HuH-7.5 (cell line): ENCODE results near the gene HACE1.
"Not testable (repeated sequence)": the region's sequence is repeated elsewhere in the genome, so short reads cannot be mapped to it uniquely, and the experiment has no call there.

Source experiments
- DNase-seq: peaks from one replicate; pipeline ENCODE4 v3.0.0; 2011; ENCODE audit warnings: low spot score

The HACE1 gene

DNA sequence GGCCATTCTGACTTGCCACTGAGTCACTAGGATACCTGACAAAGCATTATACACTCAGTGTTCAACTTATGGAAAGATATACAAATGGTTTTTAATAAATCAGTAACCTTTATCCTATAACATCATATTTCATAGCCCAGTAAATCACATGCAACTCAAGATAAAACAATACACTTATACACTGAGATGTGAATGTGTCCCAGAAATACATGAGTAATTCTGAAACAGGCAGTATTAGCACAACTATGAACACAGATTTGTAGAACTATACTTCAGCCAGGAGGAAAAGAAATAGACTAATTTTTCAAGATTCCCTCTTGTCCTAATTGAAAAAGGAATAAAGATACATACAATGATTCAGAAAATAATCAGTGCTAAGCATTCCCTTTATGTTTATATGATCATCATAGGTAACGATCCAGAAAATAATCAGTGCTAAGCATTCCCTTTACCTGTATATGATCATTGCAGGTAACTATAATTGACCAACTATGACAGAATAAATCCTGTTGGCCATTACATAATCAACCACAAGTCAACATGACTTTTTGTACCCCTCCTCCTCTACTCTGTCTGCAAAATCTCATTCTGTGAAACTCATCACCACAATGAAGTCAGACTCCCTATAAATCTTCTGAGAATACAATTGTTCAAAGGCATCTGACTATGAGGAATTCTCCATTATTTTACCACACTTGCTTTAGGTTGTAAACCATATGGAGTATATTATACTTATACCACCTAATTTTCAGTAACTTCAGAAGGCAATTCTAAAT lies 30.3 kb downstream of the HACE1 start:
- DNase-seq: no peak

DNA sequence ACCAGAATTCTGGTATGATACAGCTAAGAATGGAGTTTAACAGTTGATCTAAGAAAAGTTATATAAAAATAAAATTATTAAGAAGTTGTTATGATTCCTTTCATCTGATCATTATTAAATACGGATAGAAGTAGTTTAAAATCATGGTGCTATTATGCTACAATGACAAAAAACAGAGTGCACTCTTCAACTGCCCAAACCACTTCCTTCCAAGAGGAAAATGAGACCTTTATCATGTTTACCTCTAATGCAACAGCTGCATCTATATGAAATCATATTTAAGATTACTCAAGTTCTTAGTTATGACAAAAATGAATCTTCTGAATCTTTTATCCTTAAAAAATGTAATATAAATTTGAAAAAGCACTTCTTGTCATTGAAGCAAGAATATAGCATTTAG lies 31.2 kb downstream of the HACE1 start:
- DNase-seq: no peak

DNA sequence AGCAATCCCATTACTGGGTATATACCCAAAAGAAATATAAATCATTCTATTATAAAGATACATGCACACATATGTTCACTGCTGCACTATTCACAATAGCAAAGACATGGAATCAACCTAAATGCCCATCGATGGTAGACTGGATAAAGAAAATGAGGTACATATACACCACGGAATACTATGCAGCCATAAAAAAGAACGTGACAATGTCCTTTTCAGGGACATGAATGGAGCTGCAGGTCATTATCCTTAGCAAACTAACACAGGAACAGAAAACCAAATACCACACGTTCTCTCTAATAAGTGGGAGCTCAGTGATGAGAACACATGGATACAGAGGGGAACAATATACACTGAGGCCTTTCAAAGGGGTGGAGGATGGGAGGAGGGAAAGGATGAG lies 38.9 kb downstream of the HACE1 start:
- not testable (repeated sequence) for DNase-seq

DNA sequence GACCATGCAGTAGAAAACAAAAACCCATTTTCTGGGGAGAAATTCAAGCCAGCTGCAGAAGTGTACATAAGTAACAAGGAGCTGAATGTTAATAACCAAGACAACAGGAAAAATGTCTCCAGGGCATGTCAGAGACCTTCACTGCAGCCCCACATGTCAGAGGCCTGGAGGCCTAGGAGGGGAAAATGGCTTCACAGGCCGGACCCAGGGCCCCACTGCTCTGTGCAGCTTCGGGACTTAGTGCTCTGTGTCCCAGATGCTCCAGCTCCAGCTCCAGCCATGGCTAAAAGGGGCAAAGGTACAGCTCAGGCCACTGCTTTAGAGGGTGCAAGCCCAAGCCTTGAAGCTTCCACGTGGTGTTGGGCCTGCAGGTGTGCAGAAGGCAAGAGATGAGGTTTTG lies 43.6 kb downstream of the HACE1 start:
- no peak for DNase-seq

DNA sequence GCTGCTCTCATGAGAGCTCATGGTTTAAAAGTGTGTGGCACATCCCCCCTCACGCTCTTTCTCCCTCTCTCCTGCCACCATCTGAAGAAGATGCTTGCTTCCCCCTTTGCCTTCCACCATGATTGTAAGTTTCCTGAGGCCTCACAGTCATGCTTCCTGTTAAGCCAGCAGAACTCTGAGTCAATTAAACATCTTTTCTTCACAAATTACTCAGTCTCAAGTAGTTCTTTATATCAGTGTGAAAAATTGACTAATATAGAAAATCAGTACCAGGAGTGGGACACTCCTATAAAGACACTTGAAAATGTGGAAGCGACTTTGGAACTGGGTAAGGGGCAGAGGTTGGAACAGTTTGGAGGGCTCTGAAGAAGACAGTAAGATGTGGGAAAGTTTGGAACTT lies 45.0 kb downstream of the HACE1 start:
- no peak for DNase-seq

DNA sequence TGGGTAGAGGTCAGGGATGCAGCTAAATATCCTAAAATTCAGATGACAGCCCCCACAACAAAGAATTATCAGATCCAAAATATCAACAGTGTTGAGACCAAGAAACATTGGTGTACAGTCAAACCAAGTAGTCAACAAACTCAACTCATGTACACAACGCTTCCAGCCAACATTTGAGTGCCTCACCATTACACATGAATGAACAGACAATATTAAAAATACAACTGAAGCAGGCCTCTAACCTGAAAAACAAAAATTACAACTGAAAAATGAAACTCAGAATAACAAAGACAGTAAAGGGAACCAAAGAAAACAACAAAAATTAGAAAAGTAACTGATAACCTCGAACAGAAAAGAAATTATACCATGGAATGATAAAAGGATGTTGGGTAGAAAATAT lies 46.2 kb downstream of the HACE1 start:
- no peak for DNase-seq

DNA sequence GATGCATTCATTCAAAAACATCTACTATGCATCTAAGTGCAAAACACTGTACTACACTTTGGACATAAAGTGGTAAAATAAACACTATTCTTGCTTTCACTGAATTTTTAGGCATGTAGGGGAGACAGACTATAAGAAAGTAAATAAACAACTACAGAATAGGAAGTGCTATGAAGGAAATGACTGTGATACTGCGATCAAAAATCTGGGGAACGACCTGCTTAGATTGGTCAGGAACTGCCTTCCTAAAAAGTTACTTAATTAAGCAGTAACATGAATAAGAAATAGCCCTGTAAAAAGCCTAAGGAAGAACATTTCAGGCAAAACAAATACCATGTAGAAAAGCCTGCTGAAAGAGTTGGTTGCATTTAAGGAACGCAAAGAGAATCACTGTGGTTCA lies 50.6 kb downstream of the HACE1 start:
- no peak for DNase-seq

DNA sequence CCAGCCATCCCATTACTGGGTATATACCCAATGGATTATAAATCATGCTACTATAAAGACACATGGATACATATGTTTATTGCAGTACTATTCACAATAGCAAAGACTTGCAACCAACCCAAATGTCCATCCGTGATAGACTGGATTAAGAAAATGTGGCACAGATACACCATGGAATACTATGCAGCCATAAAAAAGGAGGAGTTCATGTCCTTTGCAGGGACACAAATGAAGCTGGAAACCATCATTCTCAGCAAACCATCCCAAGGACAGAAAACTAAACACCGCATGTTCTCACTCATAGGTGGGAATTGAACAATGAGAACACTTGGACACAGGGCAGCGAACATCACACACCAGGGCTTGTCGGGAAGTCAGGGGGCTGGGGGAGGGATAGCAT lies 54.4 kb downstream of the HACE1 start:
- not testable (repeated sequence) for DNase-seq

DNA sequence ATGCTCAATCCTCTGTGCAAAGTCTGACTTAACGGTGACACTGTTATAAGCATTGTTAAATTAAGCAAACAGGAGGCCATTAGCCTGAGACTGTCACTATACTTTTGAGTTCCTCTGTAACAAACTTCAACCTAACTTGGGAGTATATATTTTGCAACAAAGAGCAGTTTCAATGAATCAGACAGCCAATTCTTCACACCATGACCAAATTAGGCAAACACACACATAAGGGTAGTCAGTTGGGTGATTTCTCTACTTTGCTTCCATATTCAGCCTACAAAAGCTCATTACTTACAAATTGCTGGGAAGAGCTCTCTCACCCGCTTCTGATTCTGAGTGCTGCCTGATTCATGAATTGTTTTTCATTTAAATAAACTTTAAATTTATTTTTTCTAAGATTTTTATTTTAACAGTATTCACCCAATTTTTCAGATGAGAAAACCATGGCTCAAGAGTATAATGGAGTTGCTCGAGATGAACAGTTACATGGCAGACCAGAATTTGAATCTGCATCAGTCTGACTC lies 60.5 kb downstream of the HACE1 start:
- no peak for DNase-seq

DNA sequence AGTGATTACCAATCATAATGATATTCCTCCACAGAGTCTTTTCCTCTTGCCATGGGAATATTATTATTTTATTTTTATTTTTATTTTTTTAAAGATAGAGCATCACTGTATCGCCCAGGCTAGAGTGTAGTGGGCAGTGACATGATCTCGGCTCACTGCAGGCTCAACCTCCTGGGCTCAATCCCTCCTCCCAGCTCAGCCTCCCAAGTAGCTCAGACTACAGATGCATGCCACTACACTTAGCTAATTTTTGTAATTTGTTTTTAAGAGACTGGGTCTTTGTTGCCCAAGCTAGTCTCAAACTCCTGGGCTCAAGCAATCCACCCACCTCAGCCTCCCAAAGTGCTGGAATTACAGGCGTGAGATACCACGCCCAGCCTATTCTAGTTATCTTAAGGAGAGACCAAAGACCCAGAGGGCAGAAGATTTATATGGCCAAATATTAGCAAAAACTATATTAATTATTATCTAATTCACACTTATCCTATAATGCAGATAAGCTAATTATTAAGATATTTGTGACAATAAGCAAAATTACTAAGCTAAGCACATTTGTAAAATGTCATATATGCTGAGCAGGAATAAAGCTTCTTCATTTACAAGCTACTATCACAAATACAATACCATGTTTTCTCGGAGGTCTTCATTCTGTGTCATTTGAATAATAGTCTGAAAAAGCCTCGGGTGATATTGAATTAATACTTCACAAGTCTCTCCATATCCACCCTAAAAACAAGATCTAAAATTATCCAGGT lies 63.5 kb downstream of the HACE1 start:
- DNase-seq: no peak

DNA sequence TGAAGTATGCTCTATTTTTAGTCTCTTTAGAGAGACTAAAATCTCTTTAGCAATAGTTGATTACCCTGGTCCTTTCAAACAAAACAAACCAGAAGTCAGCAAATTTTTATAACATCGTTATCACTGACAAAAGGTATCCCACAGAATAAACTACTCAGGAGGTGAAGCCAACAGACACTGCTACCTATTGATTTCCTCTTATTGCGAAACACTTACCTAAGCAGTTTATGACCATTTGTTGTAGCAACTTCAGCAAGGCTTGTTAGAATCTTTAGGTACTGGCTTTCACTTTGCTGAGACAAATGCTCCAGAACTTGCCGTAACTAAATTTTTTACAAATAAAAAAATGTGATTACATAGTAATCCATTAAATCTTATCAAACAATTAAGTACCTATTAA lies 64.4 kb downstream of the HACE1 start:
- DNase-seq: peak; percentile 34

DNA sequence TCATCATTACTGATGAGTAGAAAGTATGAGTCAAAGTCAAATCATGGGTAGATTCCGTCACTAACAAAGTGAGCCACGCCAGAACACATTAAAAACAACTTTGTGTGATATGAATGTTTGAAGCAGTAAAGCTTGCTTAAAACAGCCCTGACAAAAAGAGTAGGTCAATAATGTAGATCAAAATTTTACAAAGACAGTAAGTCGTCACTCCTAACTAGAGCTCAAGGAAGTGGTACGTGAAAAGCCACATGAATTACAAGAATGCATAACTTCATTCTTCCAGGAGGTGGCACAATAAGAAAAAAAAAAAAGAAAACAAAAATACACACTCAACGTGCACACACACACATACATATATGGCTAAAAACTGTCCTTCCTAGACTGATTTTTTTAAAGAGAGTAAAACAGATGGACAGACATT lies 69.9 kb downstream of the HACE1 start:
- peak; percentile 8 for DNase-seq

DNA sequence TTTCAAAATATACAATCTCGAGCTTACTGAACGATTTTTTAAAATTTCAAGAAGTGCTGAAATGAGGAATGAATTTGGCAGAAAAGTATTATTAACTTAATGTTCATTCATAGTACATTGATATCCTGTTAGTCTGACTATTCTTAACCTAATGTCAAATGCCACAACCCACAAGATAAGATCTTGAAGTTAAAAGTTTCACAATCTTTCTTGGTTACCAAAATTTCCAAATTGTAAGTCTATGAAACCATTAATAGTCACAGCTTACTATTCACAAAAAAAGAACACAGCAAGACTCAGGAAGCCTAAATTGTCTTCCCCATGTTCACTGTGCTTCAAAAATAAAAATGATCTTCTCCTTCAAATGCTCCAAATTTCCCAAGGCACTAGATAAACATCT lies 71.3 kb downstream of the HACE1 start:
- DNase-seq: no peak

DNA sequence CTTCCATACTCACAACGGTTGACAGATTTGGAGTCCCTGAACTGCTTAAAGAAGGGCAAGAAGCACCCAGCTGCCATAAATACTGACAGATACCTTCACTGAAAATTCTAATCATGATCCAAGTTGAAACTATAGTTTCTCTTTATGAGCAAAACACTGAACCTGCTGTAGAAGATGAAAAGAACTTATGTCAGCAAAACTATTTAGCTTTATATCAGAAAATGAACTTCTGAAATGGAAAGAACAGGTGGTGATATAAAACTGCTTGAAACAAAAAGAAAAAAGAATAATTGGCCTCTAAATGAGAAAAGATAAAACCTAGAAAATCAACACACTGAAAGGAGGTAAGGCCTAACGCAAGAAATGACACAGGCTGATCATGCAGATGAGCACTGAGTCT lies 72.4 kb downstream of the HACE1 start:
- DNase-seq: no peak

DNA sequence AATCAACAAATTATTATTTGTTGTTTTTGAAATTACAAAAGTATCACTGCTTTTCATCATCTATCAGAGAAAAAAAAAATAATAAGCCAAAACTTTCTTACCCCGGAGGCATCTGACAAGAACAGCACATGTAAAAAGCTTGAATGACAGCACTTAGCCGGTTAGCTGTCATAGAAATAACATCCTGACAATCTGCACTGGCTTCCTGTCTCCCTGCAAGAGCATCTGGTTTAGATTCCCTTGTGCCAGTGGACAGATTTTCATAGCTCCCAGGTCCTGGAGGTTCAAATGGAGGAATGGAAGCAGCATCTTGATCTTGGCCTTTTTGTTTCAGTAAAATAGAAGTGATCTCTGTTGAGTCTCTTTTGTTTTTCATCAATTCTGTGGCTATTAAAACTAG lies 74.8 kb downstream of the HACE1 start:
- DNase-seq: no peak

DNA sequence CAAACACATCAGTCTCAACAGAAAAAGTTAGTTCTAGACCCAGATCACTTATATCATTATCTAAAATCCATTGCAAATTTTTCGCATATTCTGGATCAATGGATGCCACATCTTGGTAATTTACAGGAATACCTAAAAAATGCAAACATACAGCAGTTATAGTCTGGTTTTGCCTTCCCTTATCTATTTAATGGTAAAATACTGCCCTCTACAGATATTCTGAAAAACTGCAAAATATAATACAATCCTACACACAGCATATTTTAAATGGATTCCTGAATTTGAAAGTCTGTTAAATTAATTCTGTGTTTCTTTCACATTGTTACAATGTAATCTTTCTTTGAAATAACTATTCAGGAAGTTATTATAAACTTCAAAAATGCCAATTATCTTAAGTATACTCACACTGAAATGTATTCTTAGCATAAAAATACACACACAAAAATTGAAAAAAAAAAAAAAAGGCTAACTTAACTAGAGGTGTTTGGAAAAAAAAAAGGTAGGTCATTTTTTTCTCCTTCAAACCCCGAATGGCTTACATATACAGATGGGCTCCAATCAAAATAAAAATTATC lies 88.4 kb downstream of the HACE1 start:
- no peak for DNase-seq

DNA sequence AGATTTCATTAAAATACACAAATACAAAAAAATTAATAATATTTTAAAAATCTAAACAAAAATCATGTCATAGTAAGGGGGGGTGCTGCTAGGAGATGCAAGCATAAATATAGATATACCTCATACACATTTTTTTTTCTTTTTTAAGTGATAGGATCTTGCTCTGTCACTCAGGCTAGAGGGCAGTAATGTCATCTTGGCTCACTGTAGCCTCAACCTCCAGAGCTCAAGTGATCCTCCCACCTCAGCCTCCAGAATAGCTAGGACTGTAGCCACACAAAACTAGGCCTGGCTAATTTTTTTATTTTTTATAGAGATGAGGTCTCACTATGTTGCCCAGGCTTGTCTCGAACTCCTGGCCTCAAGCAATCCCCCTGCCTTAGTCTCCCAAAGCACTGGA lies 90.8 kb downstream of the HACE1 start:
- no peak for DNase-seq

DNA sequence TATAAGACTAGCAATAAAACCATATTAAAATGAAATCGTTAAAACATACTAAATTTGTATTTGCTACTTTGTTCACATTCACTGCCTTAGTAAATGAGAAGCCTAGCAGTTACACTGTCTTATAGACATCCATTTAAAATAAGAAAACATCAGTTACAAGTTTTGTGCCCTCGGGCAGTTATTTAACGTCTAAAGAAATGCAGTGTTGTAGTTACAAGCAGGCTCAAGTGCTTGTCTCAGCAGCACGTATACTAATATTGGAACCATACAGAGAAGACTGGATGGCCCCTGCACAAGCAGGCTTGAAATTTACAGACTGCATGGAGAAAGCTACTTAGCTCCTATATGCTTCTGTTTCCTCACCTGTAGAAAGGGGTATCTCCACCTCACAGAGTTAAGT lies 93.1 kb downstream of the HACE1 start:
- DNase-seq: no peak

DNA sequence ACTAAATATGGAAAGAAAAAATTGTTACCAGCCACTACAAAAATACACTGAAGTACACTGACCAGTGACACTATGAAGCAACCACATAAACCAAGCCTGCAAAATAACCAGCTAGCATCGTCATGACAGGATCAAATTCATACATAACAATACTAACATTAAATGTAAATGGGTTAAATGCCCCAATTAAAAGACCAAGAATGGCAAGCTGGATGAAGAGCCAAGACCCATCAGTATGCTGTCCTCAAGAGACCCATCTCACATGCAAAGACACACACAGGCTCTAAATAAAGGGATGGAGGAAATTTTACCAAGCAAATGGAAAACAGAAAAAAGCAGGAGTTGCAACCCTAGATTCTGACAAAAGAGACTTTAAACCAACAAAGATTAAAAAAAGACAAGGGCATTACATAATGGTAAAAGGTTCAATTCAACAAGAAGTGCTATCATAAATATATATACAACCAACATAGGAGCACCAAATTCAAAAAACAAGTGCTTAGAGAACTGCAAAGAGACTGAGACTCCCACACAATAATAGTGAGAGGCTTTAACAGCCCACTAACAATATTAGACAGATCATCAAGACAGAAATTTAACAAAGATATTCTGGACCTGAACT lies 104.8 kb downstream of the HACE1 start:
- no peak for DNase-seq

DNA sequence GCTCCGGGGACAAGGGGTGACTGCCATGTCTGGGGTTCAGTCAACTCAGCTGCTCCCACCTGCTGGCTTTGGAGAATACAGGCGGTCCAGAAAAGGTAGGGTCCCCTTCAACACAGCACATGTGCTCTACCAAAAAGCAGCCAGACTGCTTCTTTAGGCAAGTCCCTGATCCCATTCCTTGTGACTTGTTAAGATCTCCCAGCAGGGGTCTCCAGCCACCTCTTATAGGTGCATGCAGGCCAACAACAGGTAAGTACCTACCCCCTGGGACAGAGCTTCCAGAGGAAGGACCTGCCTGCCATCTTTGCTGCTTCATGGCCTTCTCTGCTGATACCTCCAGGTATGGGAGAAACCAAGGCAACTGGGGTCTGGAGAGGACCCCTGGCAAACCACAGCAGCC lies 106.5 kb downstream of the HACE1 start:
- no peak for DNase-seq

DNA sequence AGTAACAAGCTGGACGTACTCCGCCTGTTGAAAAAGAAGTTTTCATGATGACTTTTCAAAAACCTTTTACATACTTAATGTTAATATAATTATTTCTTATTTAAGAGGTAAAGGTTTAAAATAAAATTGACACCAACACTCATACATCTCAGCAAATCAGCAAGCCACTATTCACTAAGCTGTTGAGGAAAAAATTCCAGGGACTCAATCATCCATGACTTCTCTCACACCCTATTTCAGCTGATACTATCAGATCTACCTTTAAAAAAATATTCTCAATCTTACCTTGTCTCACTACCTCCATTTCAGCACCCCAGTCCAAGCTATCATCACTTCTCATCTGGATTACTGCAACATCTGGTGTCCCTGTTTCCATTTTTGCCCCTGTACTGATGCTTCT lies 109.3 kb downstream of the HACE1 start:
- no peak for DNase-seq

DNA sequence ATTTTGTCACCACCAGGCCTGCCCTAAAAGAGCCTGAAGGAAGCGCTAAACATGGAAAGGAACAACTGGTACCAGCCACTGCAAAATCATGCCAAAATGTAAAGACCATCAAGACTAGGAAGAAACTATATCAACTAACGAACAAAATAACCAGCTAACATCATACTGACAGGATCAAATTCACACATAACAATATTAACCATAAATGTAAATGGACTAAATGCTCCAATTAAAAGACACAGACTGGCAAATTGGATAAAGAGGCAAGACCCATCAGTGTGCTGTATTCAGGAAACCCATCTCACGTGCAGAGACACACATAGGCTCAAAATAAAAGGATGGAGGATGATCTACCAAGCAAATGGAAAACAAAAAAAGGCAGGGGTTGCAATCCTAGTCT lies 120.6 kb downstream of the HACE1 start:
- DNase-seq: not testable (repeated sequence)

DNA sequence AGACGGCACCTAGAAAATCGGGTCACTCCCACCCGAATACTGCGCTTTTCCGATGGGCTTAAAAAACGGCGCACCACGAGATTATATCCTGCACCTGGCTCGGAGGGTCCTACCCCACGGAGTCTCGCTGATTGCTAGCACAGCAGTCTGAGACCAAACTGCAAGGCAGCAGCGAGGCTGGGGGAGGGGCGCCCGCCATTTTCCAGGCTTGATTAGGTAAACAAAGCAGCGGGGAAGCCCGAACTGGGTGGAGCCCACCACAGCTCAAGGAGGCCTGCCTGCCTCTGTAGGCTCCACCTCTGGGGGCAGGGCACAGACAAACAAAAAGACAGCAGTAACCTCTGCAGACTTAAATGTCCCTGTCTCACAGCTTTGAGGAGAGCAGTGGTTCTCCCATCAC lies 122.2 kb downstream of the HACE1 start:
- DNase-seq: not testable (repeated sequence)
